Transverse colon (tissue), 4 donors: ENCODE results near the gene SKIDA1. TPM values are rescaled to one million over a fixed set of nuclear protein-coding genes. Genes with fewer than 3 reads are reported as not detected.

Source experiments
- DNase-seq: peaks from one replicate; pipeline ENCODE4 v3.0.0-alpha.2; 2019
- H3K27ac ChIP-seq, 4 donors: fragments of 200-600 bp; sonication (generic); 2 replicates each; pipeline ENCODE4 v1.5.1; 2016 to 2018; ENCODE audit warnings: inconsistent platforms in 4 of 4
- H3K27me3 ChIP-seq: fragments of 200-600 bp; sonication (generic); 2 replicates; pipeline ENCODE4 v1.5.1; 2017; ENCODE audit warnings: inconsistent platforms
- H3K36me3 ChIP-seq, 4 donors: fragments of 200-600 bp; sonication (generic); 2 replicates each; pipeline ENCODE4 v1.5.1; 2017 to 2019; ENCODE audit warnings: inconsistent platforms in 4 of 4
- H3K4me1 ChIP-seq, 4 donors: fragments of 200-600 bp; sonication (generic); 2 replicates each; pipeline ENCODE4 v1.5.1; 2017 to 2020; ENCODE audit warnings: inconsistent platforms in 4 of 4
- H3K4me3 ChIP-seq, 4 donors: fragments of 200-600 bp; sonication (generic); 1 replicate in 1 of 4; 2 replicates in 3 of 4; pipeline versions ENCODE4 v1.5.1 to v1.6.1; 2017 to 2019; ENCODE audit warnings: inconsistent platforms in 4 of 4
- H3K9me3 ChIP-seq, 2 donors: fragments of 200-600 bp; sonication (generic); 2 replicates each; pipeline ENCODE4 v1.5.1; 2017 to 2019; ENCODE audit warnings: inconsistent platforms in 2 of 2
- CTCF ChIP-seq, 5 experiments: fragments of 200-600 bp in 3 of 5; fragments of 450-650 bp in 2 of 5; sonication (generic) in 3 of 5; IDR thresholded peaks; 1 replicate in 2 of 5; 2 replicates in 3 of 5; pipeline ENCODE4 v1.5.1; 2016 to 2017; ENCODE audit warnings: antibody characterized with exemption in 5 of 5, inconsistent platforms in 3 of 5, mild to moderate bottlenecking in 2 of 5, moderate library complexity in 1 of 5
- EP300 ChIP-seq: sonication (generic); formaldehyde crosslinking; IDR thresholded peaks from one replicate; pipeline ENCODE4 v1.6.1; 2017; ENCODE audit warnings: antibody characterized with exemption, low read depth
- POLR2A ChIP-seq: fragments of 450-650 bp; IDR thresholded peaks from one replicate; pipeline ENCODE4 v1.6.1; 2016; ENCODE audit warnings: antibody characterized with exemption, mild to moderate bottlenecking, moderate library complexity
- POLR2AphosphoS5 ChIP-seq, 3 donors: sonication (generic); formaldehyde crosslinking; IDR thresholded peaks; one replicate each; pipeline ENCODE4 v1.6.1; 2016; ENCODE audit warnings: antibody characterized with exemption in 3 of 3
- WGBS, 2 donors: methylation state at CpG; one replicate each; pipeline ENCODE4 v1.1.5; 2018; ENCODE audit warnings: low coverage in 1 of 2; 5-methylcytosine and 5-hydroxymethylcytosine counted together
- in situ Hi-C, 4 donors: fragments of 200-750 bp; cut with MboI; loops; one replicate each; pipeline versions ENCODE4 v1.15.0 to v1.15.1; 2017; ENCODE audit warnings: low sequenced_read_pairs in 3 of 4, low pct_ligation_motif_present in 1 of 4, low pct_unique_long_range_greater_than_20kb in 1 of 4
- intact Hi-C: fragments of 100-400 bp; cut with DNase I; formaldehyde crosslinking; loops from one replicate; pipeline ENCODE4 v1.15.1; 2023; ENCODE audit warnings: low total_unique reads
- small RNA-seq, 4 donors: library from RNA; depleted of rRNA; stranded (forward); fragments of <200 nt; gene quantifications; one replicate each; pipeline ENCODE3, GENCODE V24; 2016
- total RNA-seq, 4 donors: library from RNA; depleted of rRNA; stranded (reverse); fragments of >200 nt; gene quantifications; one replicate each; pipeline ENCODE4 v1.1.0, GENCODE V29; 2016

Gene SKIDA1
- total RNA-seq, 4 donors from 2014 or later, result 0.27 to 0.60 TPM; not detected in 2

- WGBS, 2 donors, result 92% methylated on average over 1 of the region's 1 CpG; no CpG with 5 or more reads in 1 of the 2 donors
- Histone ChIP-seq H3K27ac (no peak overlapping the region), H3K4me1 (no peaks in the 10 kb centered on the region), H3K4me3 (no peak overlapping the region), H3K27me3 (no peaks in the 10 kb centered on the region), H3K36me3 (no peaks in the 10 kb centered on the region), H3K9me3 (no peaks in the 10 kb centered on the region)
- intact Hi-C loops, result no loop called here
- DNase-seq, result no peak
- TF ChIP-seq CTCF (IDR thresholded peaks at IDR 0.05) (no peak), POLR2A (no peak), EP300 (no peak)
- in situ Hi-C loops, result no loop called here
These were observed 57.8 kb downstream of the SKIDA1 start for GRCh38 chr10:21467633-21468032.

- Histone ChIP-seq H3K4me3 (no peak overlapping the region), H3K9me3 (no peaks in the 10 kb centered on the region), H3K4me1 (no peaks in the 10 kb centered on the region), H3K27me3 (no peaks in the 10 kb centered on the region), H3K36me3 (no peaks in the 10 kb centered on the region), H3K27ac (no peak overlapping the region)
- in situ Hi-C loops (no loop called here), intact Hi-C loops (no loop called here)
- TF ChIP-seq EP300 (no peak), CTCF (IDR thresholded peaks at IDR 0.05) (no peak), POLR2A (no peak), POLR2AphosphoS5 (IDR thresholded peaks at IDR 0.05) (no peak)
- DNase-seq, result no peak
- 88 to 94% methylated on average over 3 to 7 of the region's 7 CpGs for WGBS, 2 donors
These were observed 61.3 kb downstream of the SKIDA1 start for GRCh38 chr10:21464134-21464533.

Small RNA genes within 50 kb of the gene (small RNA-seq; reads per million reads assigned to genes)
- gene MIR1915 (0 reads per million in 4 donors), gene RF00019 (0 reads per million in 4 donors), gene RNU6-306P (0 reads per million in 4 donors)

Other genes starting within 250 kb of the SKIDA1 start
- gene MLLT10, start 8.6 kb upstream of the SKIDA1 start, total RNA-seq, result 10 to 100 TPM; 12.0 to 43.0 (median 28.5) TPM